Adrenal gland (tissue), 12 donors: ENCODE data around the gene PGPEP1. TPM values are rescaled to one million over a fixed set of nuclear protein-coding genes. Genes with fewer than 3 reads are reported as not detected.

Experiments
- microRNA-seq, 3 donors: library from miRNA; unstranded; fragments of <30 nt; microRNA quantifications; one replicate each; pipeline ENCODE4, GENCODE V29; 2017 to 2020
- polyA plus RNA-seq, 3 donors: library from polyadenylated mRNA; stranded (reverse); fragments of 200-250 nt in 2 of 3; fragments of 350-450 nt in 1 of 3; fragmentation: Illumina TruSeq in 1 of 3; extraction: RNeasy Lipid Tissue Mini Kit (QIAGEN cat#74804) in 1 of 3; gene quantifications; one replicate each; pipeline ENCODE4 v1.2.3, GENCODE V29; 2013 to 2014
- small RNA-seq, 2 donors: library from RNA; depleted of rRNA; stranded (forward); fragments of <200 nt; gene quantifications; one replicate each; pipeline ENCODE3, GENCODE V24; 2016
- total RNA-seq, 9 donors: library from RNA; depleted of rRNA in 4 of 9; stranded (reverse); fragments of >200 nt in 4 of 9; fragments of 120-200 nt in 1 of 9; fragmentation: NEBNext Ultra II Directional in 1 of 9; extraction: Animal tissue kit (Norgen Biotek cat#: 25700) in 1 of 9; gene quantifications; one replicate each; pipeline versions ENCODE4 v1.1.0 to v1.2.4, GENCODE V29; 2013 to 2023
- donor health status: healthy with polysubstance abuse.
- donor health status: Bipolar disorder and iron deficiency.
- donor health status: DM: yes; HTN: yes; CAD: no.
- donor health status: DM: no; HTN: no; CAD: no.
- donor health status: DM: no; HTN: no; CAD: no.
- donor health status: DM: yes; HTN: yes; CAD: no.

PGPEP1 gene
- total and polyA plus RNA-seq, 12 donors, result 19.0 to 89.2 (median 44.0) TPM

Small RNA genes lying within 50 kb of the gene (microRNA-seq; reads per million reads assigned to microRNA genes)
- 0 reads per million in 3 donors for gene MIR3189

Small RNA genes lying within 50 kb of the gene (small RNA-seq; reads per million reads assigned to genes)
- gene MIR3189, result 0 reads per million in 2 donors
- 0 reads per million in 2 donors for gene RN7SL513P

Other genes with a start within 250 kb of the PGPEP1 start
- 10 to 100 TPM in 6 of 9 donors, 1 to 10 TPM in 3; 1.6 to 18.6 (median 11.7) TPM for gene MAST3, start 242.8 kb upstream of the PGPEP1 start, total RNA-seq
- gene MAST3, start 242.8 kb upstream of the PGPEP1 start, polyA plus RNA-seq, result 10 to 100 TPM in 1 of 3 donors, 1 to 10 TPM in 2; 1.8 to 19.1 (median 7.1) TPM
- 100 to 1,000 TPM in 3 of 9 donors, 10 to 100 TPM in 6; 13.7 to 124 (median 79.2) TPM for gene PIK3R2, start 187.4 kb upstream of the PGPEP1 start, total RNA-seq
- gene PIK3R2, start 187.4 kb upstream of the PGPEP1 start, polyA plus RNA-seq, result 10 to 100 TPM in 2 of 3 donors, 1 to 10 TPM in 1; 6.7 to 21.0 (median 10.8) TPM
- gene IFI30, start 166.8 kb upstream of the PGPEP1 start, total RNA-seq, result 100 to 1,000 TPM; 103 to 372 (median 169) TPM
- gene IFI30, start 166.8 kb upstream of the PGPEP1 start, polyA plus RNA-seq, result 100 to 1,000 TPM in 2 of 3 donors, 10 to 100 TPM in 1; 99.2 to 268 (median 158) TPM
- 10 to 100 TPM; 10.3 to 47.4 (median 20.7) TPM for gene MPV17L2, start 147.4 kb upstream of the PGPEP1 start, total RNA-seq
- 10 to 100 TPM; 21.1 to 41.4 (median 40.8) TPM for gene MPV17L2, start 147.4 kb upstream of the PGPEP1 start, polyA plus RNA-seq
- gene RAB3A, start 136.6 kb upstream of the PGPEP1 start, total RNA-seq, result 10 to 100 TPM in 3 of 9 donors, 1 to 10 TPM in 6; 2.3 to 32.3 (median 6.6) TPM
- 10 to 100 TPM in 1 of 3 donors, 1 to 10 TPM in 2; 4.0 to 16.6 (median 5.8) TPM for gene RAB3A, start 136.6 kb upstream of the PGPEP1 start, polyA plus RNA-seq
- gene PDE4C, start 114.2 kb upstream of the PGPEP1 start, total RNA-seq, result 1 to 10 TPM in 2 of 9 donors, under 1 TPM in 7; 0.11 to 1.7 (median 0.39) TPM
- gene PDE4C, start 114.2 kb upstream of the PGPEP1 start, polyA plus RNA-seq, result 1 to 10 TPM in 1 of 3 donors, under 1 TPM in 1, not detected in 1; 0.77 to 2.4 TPM
- gene IQCN, start 66.1 kb upstream of the PGPEP1 start, total RNA-seq, result 1 to 10 TPM in 8 of 9 donors, under 1 TPM in 1; 0.30 to 5.4 (median 2.7) TPM
- gene IQCN, start 66.1 kb upstream of the PGPEP1 start, polyA plus RNA-seq, result 10 to 100 TPM in 1 of 3 donors, 1 to 10 TPM in 1, under 1 TPM in 1; 0.59 to 45.2 (median 6.0) TPM
- 100 to 1,000 TPM in 8 of 9 donors, 10 to 100 TPM in 1; 61.9 to 533 (median 350) TPM for gene JUND, start 59.0 kb upstream of the PGPEP1 start, total RNA-seq
- 100 to 1,000 TPM in 2 of 3 donors, 10 to 100 TPM in 1; 35.9 to 226 (median 104) TPM for gene JUND, start 59.0 kb upstream of the PGPEP1 start, polyA plus RNA-seq
- gene LSM4, start 17.5 kb upstream of the PGPEP1 start, total RNA-seq, result 100 to 1,000 TPM; 107 to 290 (median 169) TPM
- 100 to 1,000 TPM; 105 to 195 (median 120) TPM for gene LSM4, start 17.5 kb upstream of the PGPEP1 start, polyA plus RNA-seq
- gene GDF15, start 45.6 kb downstream of the PGPEP1 start, total RNA-seq, result 10 to 100 TPM in 4 of 9 donors, 1 to 10 TPM in 4, under 1 TPM in 1; 0.90 to 29.2 (median 6.2) TPM
- 1 to 10 TPM in 2 of 3 donors, under 1 TPM in 1; 0.33 to 5.3 (median 2.6) TPM for gene GDF15, start 45.6 kb downstream of the PGPEP1 start, polyA plus RNA-seq
- gene LRRC25, start 57.0 kb downstream of the PGPEP1 start, total RNA-seq, result 10 to 100 TPM in 7 of 9 donors, 1 to 10 TPM in 2; 1.5 to 38.2 (median 21.6) TPM
- 10 to 100 TPM in 1 of 3 donors, 1 to 10 TPM in 2; 5.1 to 18.4 (median 8.5) TPM for gene LRRC25, start 57.0 kb downstream of the PGPEP1 start, polyA plus RNA-seq
- 100 to 1,000 TPM in 1 of 9 donors, 10 to 100 TPM in 8; 38.9 to 119 (median 69.9) TPM for gene SSBP4, start 78.8 kb downstream of the PGPEP1 start, total RNA-seq
- gene SSBP4, start 78.8 kb downstream of the PGPEP1 start, polyA plus RNA-seq, result 100 to 1,000 TPM in 2 of 3 donors, 1 to 10 TPM in 1; 9.1 to 160 (median 136) TPM
- 100 to 1,000 TPM in 3 of 9 donors, 10 to 100 TPM in 6; 32.3 to 211 (median 66.0) TPM for gene ISYNA1, start 97.5 kb downstream of the PGPEP1 start, total RNA-seq
- 100 to 1,000 TPM in 2 of 3 donors, 1 to 10 TPM in 1; 3.2 to 313 (median 125) TPM for gene ISYNA1, start 97.5 kb downstream of the PGPEP1 start, polyA plus RNA-seq
- gene ELL, start 181.5 kb downstream of the PGPEP1 start, total RNA-seq, result 10 to 100 TPM in 7 of 9 donors, 1 to 10 TPM in 2; 3.6 to 28.3 (median 14.2) TPM
- 10 to 100 TPM in 1 of 3 donors, 1 to 10 TPM in 2; 1.8 to 14.3 (median 9.1) TPM for gene ELL, start 181.5 kb downstream of the PGPEP1 start, polyA plus RNA-seq
- 100 to 1,000 TPM; 128 to 463 (median 261) TPM for gene FKBP8, start 203.0 kb downstream of the PGPEP1 start, total RNA-seq
- 100 to 1,000 TPM in 2 of 3 donors, 10 to 100 TPM in 1; 26.3 to 816 (median 417) TPM for gene FKBP8, start 203.0 kb downstream of the PGPEP1 start, polyA plus RNA-seq
- 100 to 1,000 TPM in 3 of 9 donors, 10 to 100 TPM in 6; 57.7 to 165 (median 83.3) TPM for gene KXD1, start 217.3 kb downstream of the PGPEP1 start, total RNA-seq
- gene KXD1, start 217.3 kb downstream of the PGPEP1 start, polyA plus RNA-seq, result 100 to 1,000 TPM in 1 of 3 donors, 10 to 100 TPM in 2; 74.2 to 120 (median 79.4) TPM
- 1,000 to 10,000 TPM in 6 of 9 donors, 100 to 1,000 TPM in 3; 781 to 1,331 (median 1,025) TPM for gene UBA52, start 231.3 kb downstream of the PGPEP1 start, total RNA-seq
- 1,000 to 10,000 TPM in 2 of 3 donors, 100 to 1,000 TPM in 1; 950 to 1,900 (median 1,669) TPM for gene UBA52, start 231.3 kb downstream of the PGPEP1 start, polyA plus RNA-seq
- 100 to 1,000 TPM in 3 of 9 donors, 10 to 100 TPM in 6; 56.1 to 268 (median 89.4) TPM for gene REX1BD, start 248.2 kb downstream of the PGPEP1 start, total RNA-seq
- gene REX1BD, start 248.2 kb downstream of the PGPEP1 start, polyA plus RNA-seq, result 100 to 1,000 TPM in 2 of 3 donors, 1 to 10 TPM in 1; 8.8 to 156 (median 148) TPM